GM13977 (cell line): ENCODE measurements around the gene RELCH.

ENCODE experiments used
- DNase-seq: peaks from one replicate; pipeline ENCODE4 v3.0.0; 2012; ENCODE audit warnings: low spot score
- in situ Hi-C: fragments of 300-500 bp; cut with MboI; formaldehyde crosslinking; loops from one replicate; pipeline ENCODE4 v1.12.0; 2022; ENCODE audit warnings: low sequenced_read_pairs, low pct_unique_long_range_greater_than_20kb, mixed read lengths, inconsistent platforms; ENCODE audit not compliant: unreplicated experiment
- TF ChIP-seq, protein P1 (sequence below): IDR thresholded peaks from 2 replicates; pipeline ENCODE4 v1.5.1; 2012; ENCODE audit warnings: mild to moderate bottlenecking, control low read depth; ENCODE audit not compliant: insufficient read depth; ENCODE audit errors: extremely low read depth, missing control alignments

The RELCH gene

DNA sequence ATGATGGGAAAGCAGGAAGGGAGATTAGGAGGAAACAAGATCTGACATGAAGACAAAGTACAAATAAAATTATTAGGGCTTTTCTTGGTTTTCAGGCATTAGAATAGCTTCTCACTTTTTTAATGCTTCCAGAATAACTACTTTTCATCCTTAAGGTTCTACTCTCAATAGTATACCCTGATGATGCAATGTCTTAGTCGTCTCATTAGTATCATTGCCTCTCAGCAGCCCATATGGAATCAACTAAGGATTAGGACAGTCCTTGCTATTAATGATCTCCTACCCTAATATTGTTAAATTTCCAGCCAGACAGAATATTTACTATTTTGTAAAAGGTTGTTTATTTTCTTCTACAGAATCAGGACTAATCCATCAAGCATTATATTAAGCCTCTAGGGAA is 55.9 kb downstream of the RELCH start:
- DNase-seq = no peak
- TF ChIP-seq, protein P1, sequence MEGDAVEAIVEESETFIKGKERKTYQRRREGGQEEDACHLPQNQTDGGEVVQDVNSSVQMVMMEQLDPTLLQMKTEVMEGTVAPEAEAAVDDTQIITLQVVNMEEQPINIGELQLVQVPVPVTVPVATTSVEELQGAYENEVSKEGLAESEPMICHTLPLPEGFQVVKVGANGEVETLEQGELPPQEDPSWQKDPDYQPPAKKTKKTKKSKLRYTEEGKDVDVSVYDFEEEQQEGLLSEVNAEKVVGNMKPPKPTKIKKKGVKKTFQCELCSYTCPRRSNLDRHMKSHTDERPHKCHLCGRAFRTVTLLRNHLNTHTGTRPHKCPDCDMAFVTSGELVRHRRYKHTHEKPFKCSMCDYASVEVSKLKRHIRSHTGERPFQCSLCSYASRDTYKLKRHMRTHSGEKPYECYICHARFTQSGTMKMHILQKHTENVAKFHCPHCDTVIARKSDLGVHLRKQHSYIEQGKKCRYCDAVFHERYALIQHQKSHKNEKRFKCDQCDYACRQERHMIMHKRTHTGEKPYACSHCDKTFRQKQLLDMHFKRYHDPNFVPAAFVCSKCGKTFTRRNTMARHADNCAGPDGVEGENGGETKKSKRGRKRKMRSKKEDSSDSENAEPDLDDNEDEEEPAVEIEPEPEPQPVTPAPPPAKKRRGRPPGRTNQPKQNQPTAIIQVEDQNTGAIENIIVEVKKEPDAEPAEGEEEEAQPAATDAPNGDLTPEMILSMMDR = no peak
- in situ Hi-C loops = loop anchor here (10.0 kb wide), 1 partner anchor 58 kb away; the partner anchor contains the start of genes PIGN and RELCH

DNA sequence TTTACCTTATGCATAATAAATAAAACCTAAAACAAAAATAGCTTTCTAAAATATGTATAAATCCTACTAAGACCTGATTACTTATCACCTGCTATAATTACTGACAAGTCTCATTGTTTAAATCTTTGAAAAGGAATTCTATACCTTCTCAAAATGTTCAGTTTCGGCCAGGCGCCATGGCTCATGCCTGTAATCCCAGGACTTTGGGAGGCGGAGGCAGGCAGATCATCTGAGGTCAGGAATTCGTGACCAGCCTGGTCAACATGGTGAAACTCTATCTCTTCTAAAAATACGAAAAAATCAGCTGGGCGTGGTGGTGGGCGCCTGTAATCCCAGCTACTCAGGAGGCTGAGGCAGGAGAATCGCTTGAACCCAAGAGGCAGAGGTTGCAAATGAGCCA is 58.1 kb downstream of the RELCH start:
- TF ChIP-seq, protein P1 = no peak
- no peak for DNase-seq
- in situ Hi-C loops = loop anchor here (10.0 kb wide), 1 partner anchor 60 kb away; the partner anchor contains the start of genes PIGN and RELCH

DNA sequence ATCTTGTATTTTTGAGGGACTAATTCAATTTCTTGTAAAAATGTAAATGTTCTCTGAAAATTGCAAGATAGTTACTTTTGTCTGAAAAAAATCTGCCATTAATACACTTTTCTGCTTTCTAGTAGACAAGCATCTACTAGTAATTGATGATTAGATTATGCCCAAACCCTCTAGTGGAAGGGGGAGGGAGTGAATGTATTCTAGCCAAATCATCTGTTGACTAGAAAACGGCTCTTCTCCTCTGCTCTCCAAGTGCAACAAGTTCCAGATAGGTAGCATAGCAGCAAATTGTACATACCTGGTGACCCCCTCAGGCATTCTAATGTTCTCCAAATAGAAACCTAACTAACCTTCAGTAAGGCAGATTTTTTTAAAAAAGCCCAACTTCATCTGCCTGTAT is 58.6 kb downstream of the RELCH start:
- in situ Hi-C loops = loop anchor here (10.0 kb wide), 1 partner anchor 61 kb away; the partner anchor contains the start of genes PIGN and RELCH
- DNase-seq = no peak
- TF ChIP-seq, protein P1 = peak; percentile 7

DNA sequence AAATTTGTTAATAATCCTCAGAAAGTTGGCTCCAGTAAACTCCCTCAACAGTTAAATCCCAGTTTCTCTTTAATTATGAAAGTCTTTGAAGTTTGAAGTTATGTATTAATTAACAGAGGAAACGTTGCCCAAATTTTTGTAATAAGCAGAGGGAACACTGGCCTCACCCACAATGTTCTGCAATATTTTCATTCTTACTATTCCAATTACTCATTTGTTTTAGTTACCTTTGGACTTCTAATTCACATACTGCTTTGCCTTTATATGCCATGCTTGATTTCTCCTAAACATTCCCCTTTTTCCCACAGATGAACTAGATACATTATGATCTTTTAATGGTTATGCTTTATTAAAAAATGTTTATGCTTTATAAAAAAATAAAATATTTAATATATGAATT is 61.3 kb downstream of the RELCH start:
- in situ Hi-C loops = loop anchor here (10.0 kb wide), 1 partner anchor 64 kb away; the partner anchor contains the start of genes PIGN and RELCH
- DNase-seq = no peak
- TF ChIP-seq, protein P1 = no peak

DNA sequence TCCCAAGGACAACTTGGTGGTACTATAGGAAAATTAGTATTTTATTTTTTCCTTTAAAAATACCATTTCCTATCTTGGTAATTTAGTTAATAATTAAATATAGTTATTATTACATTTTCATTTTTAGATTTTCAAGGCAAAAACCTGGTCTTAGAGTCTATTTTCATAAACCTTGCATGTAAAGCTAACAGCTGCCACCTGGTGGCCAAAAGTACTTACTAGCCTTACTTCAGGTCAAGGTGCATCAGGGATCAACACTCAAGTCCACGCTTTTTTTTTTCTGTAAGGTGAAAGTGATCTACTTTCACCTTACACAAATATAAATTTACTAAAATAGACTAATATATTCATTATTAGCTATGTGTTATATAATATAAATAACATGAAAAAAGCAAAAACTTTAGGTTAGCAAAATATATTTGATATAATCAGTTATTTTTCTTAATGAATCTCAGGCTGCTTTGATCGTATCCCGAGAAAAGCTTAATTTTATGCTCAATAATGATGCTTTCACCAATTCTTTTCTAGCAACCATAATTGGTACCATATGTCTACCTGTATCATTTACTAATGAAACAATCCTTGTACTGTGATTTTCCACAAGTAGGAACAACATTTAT is 62.5 kb downstream of the RELCH start:
- peak; percentile 42 for DNase-seq
- in situ Hi-C loops = loop anchor here (10.0 kb wide), 1 partner anchor 65 kb away; the partner anchor contains the start of genes PIGN and RELCH
- TF ChIP-seq, protein P1 = peak; percentile 77

DNA sequence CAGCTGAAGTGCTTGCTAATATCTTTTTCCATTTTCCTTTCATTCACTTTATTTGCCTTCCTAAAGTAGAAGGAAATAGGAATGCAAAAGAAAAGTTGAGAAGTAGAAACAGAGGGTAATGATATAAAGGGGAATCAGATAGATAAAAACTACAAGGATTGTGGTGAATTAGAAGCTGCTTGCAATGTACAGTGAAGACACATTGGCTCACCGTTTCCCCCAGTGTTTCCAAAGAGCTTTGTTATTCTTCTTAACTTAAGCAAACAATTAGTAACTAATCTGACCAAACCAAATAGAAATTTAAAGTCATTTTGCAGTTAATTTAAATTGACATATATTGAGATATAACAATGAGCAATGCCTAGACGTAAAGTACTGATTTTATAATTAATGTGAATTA is 63.4 kb downstream of the RELCH start:
- TF ChIP-seq, protein P1 = no peak
- in situ Hi-C loops = no loop called here
- DNase-seq = no peak
